Thoracic aorta (tissue), 2 donors: ENCODE data around the gene NCKAP5. TPM values are rescaled to one million over a fixed set of nuclear protein-coding genes. Genes with fewer than 3 reads are reported as not detected.

Experiments used
- ATAC-seq: fragments of 150-250 bp; one replicate; pipeline ENCODE4 v1.8.0; 2017; ENCODE audit warnings: low read depth; ENCODE audit not compliant: insufficient number of reproducible peaks, low FRiP score
- DNase-seq: peaks from one replicate; pipeline ENCODE4 v3.0.0-alpha.2; 2020; ENCODE audit warnings: low spot score
- H3K27ac ChIP-seq, 2 donors: fragments of 200-600 bp; sonication (generic); 1 replicate in 1 of 2; 2 replicates in 1 of 2; pipeline ENCODE4 v1.5.1; 2016; ENCODE audit warnings: mild to moderate bottlenecking in 2 of 2, moderate library complexity in 2 of 2
- H3K27me3 ChIP-seq: fragments of 200-600 bp; sonication (generic); replicated peaks from 2 replicates; pipeline ENCODE4 v1.6.0; 2016; ENCODE audit warnings: mild to moderate bottlenecking; ENCODE audit not compliant: insufficient read depth
- H3K36me3 ChIP-seq: fragments of 200-600 bp; sonication (generic); one replicate; pipeline ENCODE4 v1.5.1; 2016
- H3K4me1 ChIP-seq, 2 donors: fragments of 200-600 bp; sonication (generic); 1 replicate in 1 of 2; 2 replicates in 1 of 2; pipeline versions ENCODE4 v1.5.1 to v1.6.0; 2016; ENCODE audit warnings: low read depth in 2 of 2, mild to moderate bottlenecking in 1 of 2; ENCODE audit not compliant: control insufficient read depth in 1 of 2
- H3K4me3 ChIP-seq: fragments of 200-600 bp; sonication (generic); 2 replicates; pipeline ENCODE4 v1.5.1; 2016; ENCODE audit warnings: mild to moderate bottlenecking
- H3K9me3 ChIP-seq: fragments of 200-600 bp; sonication (generic); 2 replicates; pipeline ENCODE4 v1.5.1; 2016
- total RNA-seq, 2 donors: library from RNA; depleted of rRNA; stranded (reverse); fragments of >200 nt; gene quantifications; one replicate each; pipeline versions ENCODE4 v1.1.0 to v1.2.3, GENCODE V29; 2016
- TF ChIP-seq, protein P1 (sequence below): fragments of 200-600 bp; sonication (generic); IDR thresholded peaks from one replicate; pipeline ENCODE4 v1.5.1; 2019; ENCODE audit warnings: antibody characterized with exemption

NCKAP5 gene
- total RNA-seq, 2 donors from 2014 or later: 1.2 to 1.9 TPM

GRCh38 chr2:132680544-132680943 lies 887.7 kb downstream of the NCKAP5 start:
- no peaks in the 10 kb centered on the region for H3K27me3 ChIP-seq
- no peak overlapping the region for H3K4me3 ChIP-seq
- H3K36me3 ChIP-seq: no peaks in the 10 kb centered on the region
- no peak for DNase-seq
- no peak overlapping the region for H3K27ac ChIP-seq
- TF ChIP-seq, protein P1, sequence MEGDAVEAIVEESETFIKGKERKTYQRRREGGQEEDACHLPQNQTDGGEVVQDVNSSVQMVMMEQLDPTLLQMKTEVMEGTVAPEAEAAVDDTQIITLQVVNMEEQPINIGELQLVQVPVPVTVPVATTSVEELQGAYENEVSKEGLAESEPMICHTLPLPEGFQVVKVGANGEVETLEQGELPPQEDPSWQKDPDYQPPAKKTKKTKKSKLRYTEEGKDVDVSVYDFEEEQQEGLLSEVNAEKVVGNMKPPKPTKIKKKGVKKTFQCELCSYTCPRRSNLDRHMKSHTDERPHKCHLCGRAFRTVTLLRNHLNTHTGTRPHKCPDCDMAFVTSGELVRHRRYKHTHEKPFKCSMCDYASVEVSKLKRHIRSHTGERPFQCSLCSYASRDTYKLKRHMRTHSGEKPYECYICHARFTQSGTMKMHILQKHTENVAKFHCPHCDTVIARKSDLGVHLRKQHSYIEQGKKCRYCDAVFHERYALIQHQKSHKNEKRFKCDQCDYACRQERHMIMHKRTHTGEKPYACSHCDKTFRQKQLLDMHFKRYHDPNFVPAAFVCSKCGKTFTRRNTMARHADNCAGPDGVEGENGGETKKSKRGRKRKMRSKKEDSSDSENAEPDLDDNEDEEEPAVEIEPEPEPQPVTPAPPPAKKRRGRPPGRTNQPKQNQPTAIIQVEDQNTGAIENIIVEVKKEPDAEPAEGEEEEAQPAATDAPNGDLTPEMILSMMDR: no peak
- no peaks in the 10 kb centered on the region for H3K9me3 ChIP-seq
- no peaks in the 10 kb centered on the region for H3K4me1 ChIP-seq
- ATAC-seq: no peak

DNA sequence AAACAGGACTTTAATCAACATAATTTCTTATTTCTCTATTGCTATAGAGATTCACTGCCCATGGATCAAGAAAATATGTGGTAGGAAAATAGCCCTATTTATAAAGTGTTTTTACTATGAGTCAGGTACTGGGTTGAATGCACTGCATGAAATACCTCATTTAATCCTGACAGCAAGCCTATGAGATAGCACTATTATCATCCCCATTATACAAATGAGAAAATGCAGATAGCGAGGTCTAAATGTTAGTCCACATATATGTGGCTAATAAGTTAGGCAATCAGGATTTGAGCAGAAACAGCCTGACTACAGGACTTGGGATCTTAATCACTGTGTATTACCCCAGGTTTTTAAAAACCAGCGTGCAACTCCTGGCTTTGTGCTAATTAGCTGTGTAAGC lies 889.8 kb downstream of the NCKAP5 start:
- Histone ChIP-seq H3K4me1 (no peaks in the 10 kb centered on the region), H3K4me3 (no peak overlapping the region), H3K9me3 (no peaks in the 10 kb centered on the region), H3K36me3 (no peaks in the 10 kb centered on the region), H3K27ac (no peak overlapping the region), H3K27me3 (no peaks in the 10 kb centered on the region)
- ATAC-seq: no peak
- DNase-seq: no peak
- TF ChIP-seq, protein P1: no peak

DNA sequence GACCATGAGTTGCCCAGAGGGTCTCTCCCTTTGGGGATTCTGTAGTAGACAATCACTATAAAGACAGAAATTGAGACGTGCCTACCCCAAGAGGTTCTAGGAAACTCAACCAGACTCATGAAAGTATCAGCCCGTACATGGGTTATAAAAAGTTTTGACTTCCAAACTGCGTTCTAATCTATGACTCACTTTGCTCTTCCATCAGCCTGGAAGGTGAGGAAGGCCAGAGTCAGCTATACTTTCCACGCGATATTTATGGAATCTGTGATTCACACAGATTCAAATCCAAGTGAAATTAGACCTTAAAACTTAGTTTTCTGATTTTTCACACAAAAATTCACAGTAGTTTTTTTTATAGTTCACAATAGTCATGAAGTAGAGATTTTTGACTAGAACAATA lies 890.6 kb downstream of the NCKAP5 start:
- no peak overlapping the region for H3K4me3 ChIP-seq
- H3K36me3 ChIP-seq: no peaks in the 10 kb centered on the region
- no peaks in the 10 kb centered on the region for H3K4me1 ChIP-seq
- H3K27me3 ChIP-seq: no peaks in the 10 kb centered on the region
- DNase-seq (no peak), ATAC-seq (no peak)
- TF ChIP-seq, protein P1: no peak
- no peaks in the 10 kb centered on the region for H3K9me3 ChIP-seq
- H3K27ac ChIP-seq: no peak overlapping the region

DNA sequence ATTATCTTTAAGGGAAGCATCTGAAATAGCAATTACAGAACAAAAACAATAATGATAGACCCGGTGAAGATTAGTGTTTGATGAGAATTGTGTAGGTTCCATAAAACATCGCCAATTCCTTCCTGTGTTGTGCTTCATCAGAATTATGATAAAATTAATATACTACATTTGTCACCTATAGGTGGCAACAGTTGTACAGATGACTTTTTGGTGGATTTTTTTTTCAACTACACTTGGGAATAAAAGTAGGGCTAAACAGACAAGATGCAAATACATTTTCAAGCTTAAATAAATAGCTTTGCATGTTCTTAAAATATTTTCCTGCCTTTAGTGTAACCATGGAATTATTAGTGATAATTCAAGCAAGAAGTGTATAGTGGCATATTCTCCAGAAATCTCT lies 891.3 kb downstream of the NCKAP5 start:
- Histone ChIP-seq H3K36me3 (no peaks in the 10 kb centered on the region), H3K27ac (no peak overlapping the region), H3K4me3 (no peak overlapping the region), H3K9me3 (no peaks in the 10 kb centered on the region), H3K27me3 (no peaks in the 10 kb centered on the region), H3K4me1 (no peaks in the 10 kb centered on the region)
- DNase-seq (no peak), ATAC-seq (no peak)
- TF ChIP-seq, protein P1: no peak

DNA sequence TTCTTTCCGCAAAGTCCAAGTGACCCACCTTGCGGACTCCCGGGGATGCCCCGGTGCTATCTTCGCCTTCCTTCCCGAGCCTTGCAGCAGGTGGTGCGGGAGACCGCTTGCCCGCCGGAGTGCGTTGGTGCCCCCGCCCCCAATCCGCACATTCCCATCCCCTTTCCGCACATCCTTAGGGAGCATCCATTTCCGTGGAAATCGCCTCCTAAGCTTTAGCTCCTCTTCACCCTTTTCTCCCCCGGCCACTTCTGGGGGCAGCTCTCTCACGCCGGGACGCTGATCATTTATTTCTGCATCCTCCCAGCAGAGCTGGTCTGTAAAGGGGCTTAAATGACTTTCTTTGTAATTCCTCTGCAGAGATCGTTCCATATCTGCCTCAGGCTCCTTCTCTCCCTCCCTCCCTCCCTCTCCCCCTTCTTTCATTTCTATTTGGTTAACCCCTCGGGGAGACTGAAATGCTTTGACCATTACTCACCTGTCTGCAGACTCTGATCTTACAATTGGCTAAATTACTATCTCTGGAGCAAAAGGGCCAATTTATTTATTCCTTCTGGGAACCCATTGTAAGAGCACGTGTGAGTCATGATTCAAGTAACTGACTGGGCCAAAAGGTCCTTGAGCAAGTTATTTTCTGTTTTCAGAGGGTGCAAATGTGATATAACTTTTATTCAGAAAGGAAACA lies 897.0 kb downstream of the NCKAP5 start:
- TF ChIP-seq, protein P1: no peak
- no peaks in the 10 kb centered on the region for H3K36me3 ChIP-seq
- no peaks in the 10 kb centered on the region for H3K9me3 ChIP-seq
- peaks cover 0 to 21% of the 10 kb centered on the region in 2 donors for H3K4me1 ChIP-seq
- peak overlapping the region; percentile 55 for H3K4me3 ChIP-seq
- ATAC-seq: no peak
- no peak for DNase-seq
- H3K27ac ChIP-seq: no peak overlapping the region
- no peaks in the 10 kb centered on the region for H3K27me3 ChIP-seq
